HepG2 (cell line): ENCODE results near the gene ID3. TPM values are rescaled to one million over a fixed set of nuclear protein-coding genes. Genes with fewer than 3 reads are reported as not detected.

ENCODE experiments used
- EHMT2 ChIP-seq: fragments of 200-600 bp; sonication (generic); IDR thresholded peaks from 2 replicates; pipeline ENCODE4 v1.7.0; 2017; ENCODE audit warnings: antibody characterized with exemption, low read depth, low read length, borderline replicate concordance
- KLF13 ChIP-seq: sonication (generic); formaldehyde crosslinking; IDR thresholded peaks from 2 replicates; pipeline ENCODE4 v1.4.0; 2020; ENCODE audit warnings: mild to moderate bottlenecking, missing genetic modification reagents
- MTF2 ChIP-seq: sonication (generic); formaldehyde crosslinking; IDR thresholded peaks from 2 replicates; pipeline ENCODE4 v1.5.0; 2020; ENCODE audit warnings: missing genetic modification reagents, borderline replicate concordance
- MYNN ChIP-seq: sonication (generic); formaldehyde crosslinking; IDR thresholded peaks from 2 replicates; pipeline ENCODE4 v1.4.0; 2020; ENCODE audit warnings: mild to moderate bottlenecking, low read depth, missing genetic modification reagents
- NR1H2 ChIP-seq: sonication (generic); formaldehyde crosslinking; IDR thresholded peaks from 2 replicates; pipeline ENCODE4 v1.8.1; 2022; ENCODE audit warnings: low read depth, missing genetic modification reagents, borderline replicate concordance
- PPARG ChIP-seq: conservative IDR thresholded peaks from 2 replicates; pipeline ENCODE4 v1.6.1; 2016; ENCODE audit warnings: missing biosample characterization, missing genetic modification reagents
- SMAD9 ChIP-seq: sonication (generic); formaldehyde crosslinking; IDR thresholded peaks from 2 replicates; pipeline ENCODE4 v1.5.1; 2020; ENCODE audit warnings: mild to moderate bottlenecking, missing genetic modification reagents
- ZNF652 ChIP-seq: IDR thresholded peaks from 2 replicates; pipeline ENCODE4 v1.6.1; 2016; ENCODE audit warnings: low read depth, borderline replicate concordance
- ZNF792 ChIP-seq: IDR thresholded peaks from 2 replicates; pipeline ENCODE4 v1.6.1; 2016
- ZNF850 ChIP-seq: sonication (generic); formaldehyde crosslinking; conservative IDR thresholded peaks from 2 replicates; pipeline ENCODE4 v1.9.0; 2021; ENCODE audit warnings: mild to moderate bottlenecking, missing genetic modification reagents
- polyA plus RNA-seq, 8 experiments: library from polyadenylated mRNA; depleted of rRNA in 3 of 8; stranded (reverse) in 7 of 8; unstranded in 1 of 8; fragments of >200 nt; fragmentation: Illumina TruSeq in 4 of 8; extraction: Trizol in 4 of 8; gene quantifications; 2 replicates each; pipeline versions ENCODE4 v1.2.1 to v1.2.3, GENCODE V29; 2011 to 2016; ENCODE audit warnings: low read depth in 4 of 8, missing spikeins in 1 of 8, mixed read lengths in 1 of 8; ENCODE audit not compliant: insufficient read depth in 1 of 8
- total RNA-seq, 5 experiments: library from RNA; depleted of rRNA; stranded (reverse); fragments of >200 nt; fragmentation: Illumina TruSeq; extraction: Trizol; gene quantifications; 2 replicates each; pipeline ENCODE4 v1.2.3, GENCODE V29; 2016; ENCODE audit warnings: low read depth in 1 of 5
- TF ChIP-seq, protein P1 (sequence below): sonication (generic); formaldehyde crosslinking; IDR thresholded peaks from 2 replicates; pipeline ENCODE4 v1.4.0; 2020; ENCODE audit warnings: missing genetic modification reagents, borderline replicate concordance
- TF ChIP-seq, protein P2 (sequence below): sonication (generic); formaldehyde crosslinking; IDR thresholded peaks from 2 replicates; pipeline ENCODE4 v1.8.0; 2022; ENCODE audit warnings: mild to moderate bottlenecking, missing genetic modification reagents, moderate library complexity
- TF ChIP-seq, protein P3 (sequence below): sonication (generic); formaldehyde crosslinking; IDR thresholded peaks from 2 replicates; pipeline ENCODE4 v1.5.1; 2020; ENCODE audit warnings: missing genetic modification reagents, mild to moderate bottlenecking, borderline replicate concordance
- TF ChIP-seq, protein P4 (sequence below): sonication (generic); formaldehyde crosslinking; IDR thresholded peaks from 2 replicates; pipeline ENCODE4 v1.4.0; 2020; ENCODE audit warnings: mild to moderate bottlenecking, missing genetic modification reagents

Gene ID3
- total and polyA plus RNA-seq, 2 of the 13 experiments (the other 11 are each of a cell fraction or from before 2014, with no cell fraction given), result 64.8 to 115 TPM

DNA sequence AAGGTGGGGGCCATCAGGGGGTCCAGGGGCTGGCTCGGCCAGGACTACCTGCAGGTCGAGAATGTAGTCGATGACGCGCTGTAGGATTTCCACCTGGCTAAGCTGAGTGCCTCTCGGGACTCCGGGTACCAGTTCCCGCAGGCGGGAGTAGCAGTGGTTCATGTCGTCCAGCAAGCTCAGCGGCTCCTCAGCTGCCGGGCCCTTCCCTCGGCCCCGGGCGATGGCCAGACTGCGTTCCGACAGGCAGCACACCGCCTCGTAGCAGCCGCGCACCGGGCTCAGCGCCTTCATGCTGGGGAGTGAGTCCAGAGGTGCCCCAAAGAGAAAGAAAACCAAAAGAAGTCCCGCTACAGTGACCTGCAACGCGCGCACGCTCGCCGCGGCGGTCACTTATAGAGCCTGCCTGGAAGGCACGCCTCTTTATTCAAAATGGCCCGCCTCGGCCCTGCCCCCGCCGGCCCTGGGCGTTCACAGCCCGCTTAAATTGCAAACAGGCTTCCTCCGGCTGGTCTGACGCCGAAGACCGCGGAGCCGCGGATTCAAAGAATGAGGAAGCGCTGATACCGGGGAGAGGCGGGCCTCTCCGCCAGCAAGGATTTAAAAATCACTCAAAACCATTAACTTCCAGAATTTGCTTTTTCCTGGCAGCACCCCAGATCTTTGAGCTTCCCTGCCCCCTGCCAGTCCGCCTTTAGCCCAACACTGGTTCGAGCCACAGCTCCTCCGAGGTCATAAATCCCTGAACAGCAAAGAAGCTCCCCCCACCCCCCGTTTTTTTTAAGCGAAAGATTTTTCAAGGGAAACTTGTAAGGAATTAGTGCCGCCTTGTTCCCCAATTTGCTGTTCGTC is at the start of gene ID3 (continued):
- TF ChIP-seq, protein P1, sequence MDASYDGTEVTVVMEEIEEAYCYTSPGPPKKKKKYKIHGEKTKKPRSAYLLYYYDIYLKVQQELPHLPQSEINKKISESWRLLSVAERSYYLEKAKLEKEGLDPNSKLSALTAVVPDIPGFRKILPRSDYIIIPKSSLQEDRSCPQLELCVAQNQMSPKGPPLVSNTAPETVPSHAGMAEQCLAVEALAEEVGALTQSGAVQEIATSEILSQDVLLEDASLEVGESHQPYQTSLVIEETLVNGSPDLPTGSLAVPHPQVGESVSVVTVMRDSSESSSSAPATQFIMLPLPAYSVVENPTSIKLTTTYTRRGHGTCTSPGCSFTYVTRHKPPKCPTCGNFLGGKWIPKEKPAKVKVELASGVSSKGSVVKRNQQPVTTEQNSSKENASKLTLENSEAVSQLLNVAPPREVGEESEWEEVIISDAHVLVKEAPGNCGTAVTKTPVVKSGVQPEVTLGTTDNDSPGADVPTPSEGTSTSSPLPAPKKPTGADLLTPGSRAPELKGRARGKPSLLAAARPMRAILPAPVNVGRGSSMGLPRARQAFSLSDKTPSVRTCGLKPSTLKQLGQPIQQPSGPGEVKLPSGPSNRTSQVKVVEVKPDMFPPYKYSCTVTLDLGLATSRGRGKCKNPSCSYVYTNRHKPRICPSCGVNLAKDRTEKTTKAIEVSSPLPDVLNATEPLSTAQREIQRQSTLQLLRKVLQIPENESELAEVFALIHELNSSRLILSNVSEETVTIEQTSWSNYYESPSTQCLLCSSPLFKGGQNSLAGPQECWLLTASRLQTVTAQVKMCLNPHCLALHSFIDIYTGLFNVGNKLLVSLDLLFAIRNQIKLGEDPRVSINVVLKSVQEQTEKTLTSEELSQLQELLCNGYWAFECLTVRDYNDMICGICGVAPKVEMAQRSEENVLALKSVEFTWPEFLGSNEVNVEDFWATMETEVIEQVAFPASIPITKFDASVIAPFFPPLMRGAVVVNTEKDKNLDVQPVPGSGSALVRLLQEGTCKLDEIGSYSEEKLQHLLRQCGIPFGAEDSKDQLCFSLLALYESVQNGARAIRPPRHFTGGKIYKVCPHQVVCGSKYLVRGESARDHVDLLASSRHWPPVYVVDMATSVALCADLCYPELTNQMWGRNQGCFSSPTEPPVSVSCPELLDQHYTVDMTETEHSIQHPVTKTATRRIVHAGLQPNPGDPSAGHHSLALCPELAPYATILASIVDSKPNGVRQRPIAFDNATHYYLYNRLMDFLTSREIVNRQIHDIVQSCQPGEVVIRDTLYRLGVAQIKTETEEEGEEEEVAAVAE (CRISPR knock-in tag), result peak; percentile 46; the same call in 1 of the 2 replicates
- TF ChIP-seq NR1H2 (CRISPR knock-in tag), result no peak
- peak; percentile 23; the same call in 1 of the 2 replicates for TF ChIP-seq PPARG (CRISPR knock-in tag)
- TF ChIP-seq ZNF792 (CRISPR knock-in tag), result 0 out of 2 replicates have a peak, but pooled peaks have one; percentile 36
- TF ChIP-seq, protein P2, sequence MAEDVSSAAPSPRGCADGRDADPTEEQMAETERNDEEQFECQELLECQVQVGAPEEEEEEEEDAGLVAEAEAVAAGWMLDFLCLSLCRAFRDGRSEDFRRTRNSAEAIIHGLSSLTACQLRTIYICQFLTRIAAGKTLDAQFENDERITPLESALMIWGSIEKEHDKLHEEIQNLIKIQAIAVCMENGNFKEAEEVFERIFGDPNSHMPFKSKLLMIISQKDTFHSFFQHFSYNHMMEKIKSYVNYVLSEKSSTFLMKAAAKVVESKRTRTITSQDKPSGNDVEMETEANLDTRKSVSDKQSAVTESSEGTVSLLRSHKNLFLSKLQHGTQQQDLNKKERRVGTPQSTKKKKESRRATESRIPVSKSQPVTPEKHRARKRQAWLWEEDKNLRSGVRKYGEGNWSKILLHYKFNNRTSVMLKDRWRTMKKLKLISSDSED (CRISPR knock-in tag), result no peak
- no peak for TF ChIP-seq SMAD9 (CRISPR knock-in tag)
- no peak for TF ChIP-seq MYNN (CRISPR knock-in tag)
- TF ChIP-seq, protein P3, sequence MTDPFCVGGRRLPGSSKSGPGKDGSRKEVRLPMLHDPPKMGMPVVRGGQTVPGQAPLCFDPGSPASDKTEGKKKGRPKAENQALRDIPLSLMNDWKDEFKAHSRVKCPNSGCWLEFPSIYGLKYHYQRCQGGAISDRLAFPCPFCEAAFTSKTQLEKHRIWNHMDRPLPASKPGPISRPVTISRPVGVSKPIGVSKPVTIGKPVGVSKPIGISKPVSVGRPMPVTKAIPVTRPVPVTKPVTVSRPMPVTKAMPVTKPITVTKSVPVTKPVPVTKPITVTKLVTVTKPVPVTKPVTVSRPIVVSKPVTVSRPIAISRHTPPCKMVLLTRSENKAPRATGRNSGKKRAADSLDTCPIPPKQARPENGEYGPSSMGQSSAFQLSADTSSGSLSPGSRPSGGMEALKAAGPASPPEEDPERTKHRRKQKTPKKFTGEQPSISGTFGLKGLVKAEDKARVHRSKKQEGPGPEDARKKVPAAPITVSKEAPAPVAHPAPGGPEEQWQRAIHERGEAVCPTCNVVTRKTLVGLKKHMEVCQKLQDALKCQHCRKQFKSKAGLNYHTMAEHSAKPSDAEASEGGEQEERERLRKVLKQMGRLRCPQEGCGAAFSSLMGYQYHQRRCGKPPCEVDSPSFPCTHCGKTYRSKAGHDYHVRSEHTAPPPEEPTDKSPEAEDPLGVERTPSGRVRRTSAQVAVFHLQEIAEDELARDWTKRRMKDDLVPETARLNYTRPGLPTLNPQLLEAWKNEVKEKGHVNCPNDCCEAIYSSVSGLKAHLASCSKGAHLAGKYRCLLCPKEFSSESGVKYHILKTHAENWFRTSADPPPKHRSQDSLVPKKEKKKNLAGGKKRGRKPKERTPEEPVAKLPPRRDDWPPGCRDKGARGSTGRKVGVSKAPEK (CRISPR knock-in tag), result no peak
- TF ChIP-seq KLF13 (CRISPR knock-in tag), result no peak
- TF ChIP-seq EHMT2, result no peak
- no peak for TF ChIP-seq MTF2
- TF ChIP-seq ZNF850 (CRISPR knock-in tag), result no peak
- TF ChIP-seq, protein P4, sequence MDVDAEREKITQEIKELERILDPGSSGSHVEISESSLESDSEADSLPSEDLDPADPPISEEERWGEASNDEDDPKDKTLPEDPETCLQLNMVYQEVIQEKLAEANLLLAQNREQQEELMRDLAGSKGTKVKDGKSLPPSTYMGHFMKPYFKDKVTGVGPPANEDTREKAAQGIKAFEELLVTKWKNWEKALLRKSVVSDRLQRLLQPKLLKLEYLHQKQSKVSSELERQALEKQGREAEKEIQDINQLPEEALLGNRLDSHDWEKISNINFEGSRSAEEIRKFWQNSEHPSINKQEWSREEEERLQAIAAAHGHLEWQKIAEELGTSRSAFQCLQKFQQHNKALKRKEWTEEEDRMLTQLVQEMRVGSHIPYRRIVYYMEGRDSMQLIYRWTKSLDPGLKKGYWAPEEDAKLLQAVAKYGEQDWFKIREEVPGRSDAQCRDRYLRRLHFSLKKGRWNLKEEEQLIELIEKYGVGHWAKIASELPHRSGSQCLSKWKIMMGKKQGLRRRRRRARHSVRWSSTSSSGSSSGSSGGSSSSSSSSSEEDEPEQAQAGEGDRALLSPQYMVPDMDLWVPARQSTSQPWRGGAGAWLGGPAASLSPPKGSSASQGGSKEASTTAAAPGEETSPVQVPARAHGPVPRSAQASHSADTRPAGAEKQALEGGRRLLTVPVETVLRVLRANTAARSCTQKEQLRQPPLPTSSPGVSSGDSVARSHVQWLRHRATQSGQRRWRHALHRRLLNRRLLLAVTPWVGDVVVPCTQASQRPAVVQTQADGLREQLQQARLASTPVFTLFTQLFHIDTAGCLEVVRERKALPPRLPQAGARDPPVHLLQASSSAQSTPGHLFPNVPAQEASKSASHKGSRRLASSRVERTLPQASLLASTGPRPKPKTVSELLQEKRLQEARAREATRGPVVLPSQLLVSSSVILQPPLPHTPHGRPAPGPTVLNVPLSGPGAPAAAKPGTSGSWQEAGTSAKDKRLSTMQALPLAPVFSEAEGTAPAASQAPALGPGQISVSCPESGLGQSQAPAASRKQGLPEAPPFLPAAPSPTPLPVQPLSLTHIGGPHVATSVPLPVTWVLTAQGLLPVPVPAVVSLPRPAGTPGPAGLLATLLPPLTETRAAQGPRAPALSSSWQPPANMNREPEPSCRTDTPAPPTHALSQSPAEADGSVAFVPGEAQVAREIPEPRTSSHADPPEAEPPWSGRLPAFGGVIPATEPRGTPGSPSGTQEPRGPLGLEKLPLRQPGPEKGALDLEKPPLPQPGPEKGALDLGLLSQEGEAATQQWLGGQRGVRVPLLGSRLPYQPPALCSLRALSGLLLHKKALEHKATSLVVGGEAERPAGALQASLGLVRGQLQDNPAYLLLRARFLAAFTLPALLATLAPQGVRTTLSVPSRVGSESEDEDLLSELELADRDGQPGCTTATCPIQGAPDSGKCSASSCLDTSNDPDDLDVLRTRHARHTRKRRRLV (CRISPR knock-in tag), result peak; percentile 98
- TF ChIP-seq ZNF652 (CRISPR knock-in tag), result no peak
